DOHH2 (cell line): Measurements from ENCODE around the gene TACR1.

Experiments
- H3F3A ChIP-seq: fragments of 200-600 bp; sonication (generic), shearing (Covaris generic); 2 replicates; pipeline ENCODE4 v1.6.0; 2016; ENCODE audit warnings: antibody characterized with exemption, mild to moderate bottlenecking; ENCODE audit not compliant: control insufficient read depth, insufficient read depth
- H3K27ac ChIP-seq: fragments of 200-600 bp; sonication (generic); 2 replicates; pipeline ENCODE4 v1.5.1; 2014; ENCODE audit warnings: low read depth, mild to moderate bottlenecking, low read length, moderate library complexity
- H3K27me3 ChIP-seq: fragments of 200-600 bp; sonication (generic); 2 replicates; pipeline ENCODE4 v1.6.1; 2014; ENCODE audit warnings: mild to moderate bottlenecking, low read length, mixed read lengths; ENCODE audit not compliant: control insufficient read depth
- H3K36me3 ChIP-seq: fragments of 200-600 bp; sonication (generic); 2 replicates; pipeline ENCODE4 v1.6.1; 2014; ENCODE audit warnings: mild to moderate bottlenecking, low read length, moderate library complexity, mixed read lengths; ENCODE audit not compliant: control insufficient read depth
- H3K4me1 ChIP-seq: fragments of 200-600 bp; sonication (generic); 2 replicates; pipeline ENCODE4 v1.6.1; 2014; ENCODE audit warnings: mild to moderate bottlenecking, low read length, mixed read lengths; ENCODE audit not compliant: control insufficient read depth
- H3K4me2 ChIP-seq: fragments of 200-600 bp; sonication (generic); 2 replicates; pipeline ENCODE4 v1.6.0; 2014; ENCODE audit warnings: mild to moderate bottlenecking, low read length, moderate library complexity
- H3K4me3 ChIP-seq: fragments of 200-600 bp; sonication (generic); 2 replicates; pipeline ENCODE4 v1.5.1; 2014; ENCODE audit warnings: mild to moderate bottlenecking, low read length, mixed read lengths
- H3K79me2 ChIP-seq: fragments of 200-600 bp; sonication (generic); 2 replicates; pipeline ENCODE4 v1.6.1; 2014; ENCODE audit warnings: mild to moderate bottlenecking, low read length, mixed read lengths; ENCODE audit not compliant: control insufficient read depth
- H3K9me2 ChIP-seq: fragments of 200-600 bp; sonication (generic); replicated peaks from 2 replicates; pipeline ENCODE4 v1.6.1; 2014; ENCODE audit warnings: mild to moderate bottlenecking, low read length, mixed read lengths; ENCODE audit not compliant: control insufficient read depth
- H3K9me3 ChIP-seq: fragments of 200-600 bp; sonication (generic); 2 replicates; pipeline ENCODE4 v1.6.1; 2014; ENCODE audit warnings: antibody characterized with exemption, low read length, mixed read lengths; ENCODE audit not compliant: control insufficient read depth, insufficient read depth
- H4K20me1 ChIP-seq: fragments of 200-600 bp; sonication (generic); 2 replicates; pipeline ENCODE4 v1.6.0; 2014; ENCODE audit warnings: low read depth, mild to moderate bottlenecking, antibody characterized with exemption, low read length, moderate library complexity; ENCODE audit not compliant: control insufficient read depth, insufficient read depth
- CTCF ChIP-seq: fragments of 200-600 bp; sonication (generic); IDR thresholded peaks from one replicate; pipeline ENCODE4 v1.5.1; 2014; ENCODE audit warnings: antibody characterized with exemption, mild to moderate bottlenecking, low read depth, low read length; ENCODE audit not compliant: poor library complexity, severe bottlenecking
- EZH2phosphoT487 ChIP-seq: fragments of 200-600 bp; sonication (generic); IDR thresholded peaks from 2 replicates; pipeline ENCODE4 v1.6.1; 2017; ENCODE audit warnings: borderline replicate concordance, mild to moderate bottlenecking, antibody characterized with exemption, low read length, moderate library complexity, mixed read lengths

The TACR1 gene

GRCh38 chr2:75226617-75227016, 27.3 kb upstream of the TACR1 start:
- Histone ChIP-seq H3F3A (no peaks in the 10 kb centered on the region), H3K4me1 (no peaks in the 10 kb centered on the region)
- TF ChIP-seq EZH2phosphoT487 (no peak), CTCF (no peak)

GRCh38 chr2:75226099-75226498, 26.8 kb upstream of the TACR1 start:
- Histone ChIP-seq H3K79me2 (no peaks in the 10 kb centered on the region), H3K27me3 (no peaks in the 10 kb centered on the region), H3K36me3 (no peaks in the 10 kb centered on the region), H3K27ac (no peak overlapping the region), H3F3A (no peaks in the 10 kb centered on the region), H3K9me3 (no peaks in the 10 kb centered on the region), H3K9me2 (no peaks in the 10 kb centered on the region), H3K4me2 (no peak overlapping the region), H3K4me1 (no peaks in the 10 kb centered on the region), H3K4me3 (no peak overlapping the region), H4K20me1 (no peaks in the 10 kb centered on the region)
- no peak for TF ChIP-seq CTCF

More at GRCh38 chr2:75226617-75227016, 27.3 kb upstream of the TACR1 start:
- Histone ChIP-seq H3K9me2 (no peaks in the 10 kb centered on the region), H4K20me1 (no peaks in the 10 kb centered on the region), H3K9me3 (no peaks in the 10 kb centered on the region), H3K27me3 (no peaks in the 10 kb centered on the region), H3K4me3 (no peak overlapping the region), H3K79me2 (no peaks in the 10 kb centered on the region), H3K36me3 (no peaks in the 10 kb centered on the region), H3K4me2 (no peak overlapping the region), H3K27ac (no peak overlapping the region)

- H3K9me2 ChIP-seq, result no peaks in the 10 kb centered on the region
- H3K4me3 ChIP-seq, result no peak overlapping the region
- H3F3A ChIP-seq, result no peaks in the 10 kb centered on the region
- no peaks in the 10 kb centered on the region for H3K36me3 ChIP-seq
- H3K27ac ChIP-seq, result no peak overlapping the region
- no peaks in the 10 kb centered on the region for H3K27me3 ChIP-seq
- H3K79me2 ChIP-seq, result no peaks in the 10 kb centered on the region
- TF ChIP-seq EZH2phosphoT487 (no peak), CTCF (no peak)
- no peaks in the 10 kb centered on the region for H4K20me1 ChIP-seq
- no peaks in the 10 kb centered on the region for H3K9me3 ChIP-seq
- H3K4me2 ChIP-seq, result no peak overlapping the region
- H3K4me1 ChIP-seq, result no peaks in the 10 kb centered on the region
Measured at GRCh38 chr2:75224636-75225094, 25.3 kb upstream of the TACR1 start.

- no peaks in the 10 kb centered on the region for H4K20me1 ChIP-seq
- no peak overlapping the region for H3K4me2 ChIP-seq
- no peaks in the 10 kb centered on the region for H3K9me3 ChIP-seq
- H3K36me3 ChIP-seq, result no peaks in the 10 kb centered on the region
- H3K4me1 ChIP-seq, result no peaks in the 10 kb centered on the region
- H3K9me2 ChIP-seq, result no peaks in the 10 kb centered on the region
- H3K4me3 ChIP-seq, result no peak overlapping the region
- H3K27me3 ChIP-seq, result no peaks in the 10 kb centered on the region
- H3F3A ChIP-seq, result no peaks in the 10 kb centered on the region
- H3K27ac ChIP-seq, result no peak overlapping the region
- TF ChIP-seq EZH2phosphoT487 (no peak), CTCF (no peak)
- H3K79me2 ChIP-seq, result no peaks in the 10 kb centered on the region
Measured at GRCh38 chr2:75222527-75222926, 23.2 kb upstream of the TACR1 start.
